HTR-8/SVneo (cell line): ENCODE measurements around the gene TBX1.

Source experiments
- DNase-seq: peaks from one replicate; pipeline ENCODE4 v3.0.0; 2011; ENCODE audit warnings: low spot score, mixed read lengths; ENCODE audit not compliant: insufficient read length
- FAIRE-seq: peaks from 2 replicates; lab custom pipeline; 2011; peaks lifted over from hg19 to GRCh38; lab: Jason Lieb, UNC

Gene TBX1

DNA sequence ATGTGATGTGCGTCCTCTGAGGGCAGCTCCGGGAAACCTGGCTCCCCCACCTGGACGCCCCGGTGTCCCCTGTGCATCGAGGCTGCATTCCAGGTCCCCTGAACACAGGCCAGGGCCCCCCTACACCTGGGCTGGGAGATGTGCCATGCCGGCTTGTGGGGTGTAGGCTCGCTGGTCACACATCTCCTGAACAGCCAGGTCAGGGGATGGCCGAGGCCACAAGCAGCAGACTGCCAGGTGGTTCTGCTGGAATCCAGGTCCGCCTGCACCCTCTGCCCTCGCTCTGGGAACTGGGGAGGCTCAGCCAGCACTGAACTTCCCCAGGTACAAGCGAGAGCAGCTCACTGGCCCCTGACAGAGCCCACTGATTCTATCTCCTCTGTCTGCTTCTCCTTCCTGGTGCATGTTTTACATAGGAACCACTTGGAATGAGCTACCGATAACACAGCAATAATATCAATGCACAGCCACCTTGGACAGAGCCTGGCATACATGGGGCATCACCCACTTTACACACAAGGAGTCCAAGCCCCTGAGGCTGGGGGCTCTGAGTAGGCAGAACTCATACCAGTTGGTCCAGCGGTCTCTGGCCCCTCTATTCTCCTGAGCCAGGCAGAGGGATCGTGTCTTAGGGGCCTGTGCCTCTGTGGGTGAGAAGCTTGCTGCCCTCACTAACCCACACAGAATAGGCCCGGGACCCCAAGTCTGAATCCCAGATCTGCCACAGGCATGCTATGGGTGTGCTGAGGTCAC lies 46.8 kb downstream of the TBX1 start:
- DNase-seq (no peak), FAIRE-seq (no peak)

DNA sequence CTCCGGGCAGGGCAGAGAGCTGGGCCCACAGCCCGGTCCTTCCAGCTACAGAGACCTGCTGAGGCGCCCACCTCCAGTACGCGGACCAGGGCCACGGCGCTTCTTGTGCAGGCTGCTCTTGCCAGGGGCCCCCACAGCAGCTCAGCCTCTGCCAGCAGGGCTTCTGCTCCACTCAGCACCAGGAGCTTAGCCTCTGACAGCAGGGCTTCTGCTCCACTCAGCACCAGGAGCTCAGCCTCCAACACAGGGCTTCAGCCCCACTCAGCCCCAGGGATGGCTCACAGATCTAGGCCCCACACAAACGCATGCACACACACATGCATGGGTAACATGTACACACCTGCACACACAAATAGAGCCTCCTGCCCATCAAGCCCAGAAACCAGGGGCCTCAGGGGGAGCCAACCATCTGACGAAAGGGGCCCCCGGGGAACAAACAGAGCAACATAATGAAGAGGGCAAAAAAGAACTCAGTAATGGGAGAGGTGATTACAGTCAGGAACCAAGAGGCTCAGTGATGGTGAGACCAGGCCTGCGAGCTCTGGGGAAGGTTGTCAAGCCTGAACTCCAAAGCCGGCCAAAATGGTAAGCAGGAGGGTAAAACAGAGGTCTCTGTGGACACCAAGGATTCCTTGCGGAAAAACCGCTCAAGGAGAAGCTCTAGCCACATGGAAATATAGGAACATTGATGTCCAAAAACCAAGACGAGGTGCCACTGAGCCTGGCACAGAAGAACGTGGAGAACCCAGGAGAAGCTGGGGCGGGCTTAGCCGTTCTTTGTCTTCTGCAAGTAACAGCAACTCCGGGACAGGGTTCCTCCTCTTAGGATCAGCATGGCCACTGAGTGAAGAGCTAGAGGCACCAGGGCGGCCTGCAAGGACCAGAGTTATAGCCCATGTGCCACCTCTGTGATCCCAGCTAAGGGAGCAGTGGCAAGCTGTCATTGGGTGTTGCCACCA lies 47.6 kb downstream of the TBX1 start:
- FAIRE-seq: no peak
- no peak for DNase-seq

DNA sequence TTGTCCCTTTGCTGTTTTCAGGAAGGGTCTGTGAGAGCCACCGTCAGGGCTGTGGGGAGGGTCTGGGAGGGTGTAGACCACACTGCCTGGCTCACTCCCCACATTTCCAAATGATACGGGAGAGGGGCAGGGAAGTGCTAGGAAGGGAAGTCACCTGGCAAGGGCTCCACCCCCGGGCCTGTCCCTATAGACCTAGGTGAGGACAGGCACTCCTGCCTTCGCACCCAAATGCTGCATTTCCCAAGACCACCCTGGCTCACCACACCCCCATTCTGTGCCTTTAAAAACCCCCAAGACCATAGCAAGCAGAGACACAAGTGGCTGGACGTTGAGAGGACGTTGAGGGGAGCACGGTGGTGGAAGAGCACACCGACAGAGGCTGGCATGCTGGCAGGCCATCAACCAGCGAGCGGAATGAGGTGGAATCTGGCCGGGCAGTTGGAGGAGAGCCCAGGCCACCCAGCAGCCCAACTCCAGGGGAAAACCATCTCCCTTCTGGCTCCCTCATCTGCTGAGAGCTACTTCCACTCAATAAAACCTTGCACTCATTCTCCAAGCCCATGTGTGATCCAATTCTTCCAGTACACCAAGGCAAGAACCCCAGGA lies 48.4 kb downstream of the TBX1 start:
- DNase-seq (no peak), FAIRE-seq (no peak)

DNA sequence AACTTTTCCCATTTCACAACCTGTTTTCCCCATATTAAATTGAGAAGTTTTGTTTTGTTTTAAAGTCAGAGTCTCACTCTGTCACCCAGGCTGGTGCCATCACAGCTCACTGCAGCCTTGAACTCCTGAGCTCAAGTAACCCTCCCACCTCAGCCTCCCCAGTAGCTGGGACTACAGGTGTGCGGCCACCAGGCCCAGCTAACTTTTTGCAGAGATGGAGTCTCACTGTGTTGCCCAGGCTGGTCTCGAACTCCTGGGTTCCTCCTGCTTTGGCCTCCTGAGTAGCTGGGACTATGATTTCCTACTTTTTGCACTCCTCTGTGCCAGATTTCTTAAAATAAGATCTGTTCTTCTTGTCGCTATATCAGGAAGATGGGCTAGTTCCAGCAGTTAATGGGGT lies 49.2 kb downstream of the TBX1 start:
- DNase-seq (no peak), FAIRE-seq (no peak)

DNA sequence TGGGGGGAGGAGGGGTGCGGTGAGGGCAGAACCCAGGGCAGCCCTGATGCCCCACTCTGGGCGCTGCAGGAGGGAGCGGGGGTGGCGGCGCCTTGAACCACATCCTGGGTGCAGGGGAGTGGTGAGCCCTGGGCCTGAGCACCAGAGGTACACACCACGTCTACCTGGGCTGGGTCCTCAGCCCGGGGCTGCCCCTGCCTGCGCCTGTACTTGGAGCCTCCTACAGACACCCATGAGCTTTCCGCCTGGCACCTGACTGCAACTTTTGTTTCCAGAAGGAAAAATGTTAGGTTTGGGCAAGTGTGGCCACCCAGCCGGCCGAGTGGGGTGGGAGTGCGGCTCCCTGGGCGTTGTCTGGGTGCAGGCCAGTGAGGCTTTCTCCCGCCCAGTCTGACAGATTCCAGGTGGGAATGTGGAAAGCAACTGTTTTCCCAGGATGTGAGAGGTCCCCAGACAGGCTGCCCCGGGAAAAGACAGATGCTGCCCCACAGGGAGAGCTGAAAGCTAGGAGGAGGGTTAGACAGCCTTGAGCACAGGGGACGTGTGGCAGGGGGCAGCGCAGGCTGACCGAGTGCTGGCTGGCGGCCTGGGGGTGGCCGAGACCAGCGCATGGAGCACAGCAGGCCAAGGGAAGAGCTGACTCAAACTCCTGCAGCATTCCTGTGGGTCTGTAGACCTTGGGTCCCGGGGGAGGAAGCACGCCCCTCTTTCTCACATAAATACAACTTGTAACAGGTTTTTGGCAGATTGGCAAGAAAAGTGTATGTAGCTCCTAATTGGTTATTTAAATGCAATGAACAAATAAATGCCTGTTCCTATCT lies 50.0 kb downstream of the TBX1 start:
- no peak for FAIRE-seq
- DNase-seq: peak; percentile 39

- no peak for DNase-seq
Observed at GRCh38 chr22:19811211-19811621, 50.6 kb downstream of the TBX1 start.

GRCh38 chr22:19811811-19812771 lies 51.5 kb downstream of the TBX1 start:
- no peak for FAIRE-seq

More at GRCh38 chr22:19811211-19811621, 50.6 kb downstream of the TBX1 start:
- no peak for FAIRE-seq

GRCh38 chr22:19812910-19813309 lies 52.3 kb downstream of the TBX1 start:
- DNase-seq: no peak

More at GRCh38 chr22:19811811-19812771, 51.5 kb downstream of the TBX1 start:
- no peak for DNase-seq

GRCh38 chr22:19814428-19814827 lies 53.9 kb downstream of the TBX1 start:
- no peak for FAIRE-seq

More at GRCh38 chr22:19812910-19813309, 52.3 kb downstream of the TBX1 start:
- FAIRE-seq: no peak

DNA sequence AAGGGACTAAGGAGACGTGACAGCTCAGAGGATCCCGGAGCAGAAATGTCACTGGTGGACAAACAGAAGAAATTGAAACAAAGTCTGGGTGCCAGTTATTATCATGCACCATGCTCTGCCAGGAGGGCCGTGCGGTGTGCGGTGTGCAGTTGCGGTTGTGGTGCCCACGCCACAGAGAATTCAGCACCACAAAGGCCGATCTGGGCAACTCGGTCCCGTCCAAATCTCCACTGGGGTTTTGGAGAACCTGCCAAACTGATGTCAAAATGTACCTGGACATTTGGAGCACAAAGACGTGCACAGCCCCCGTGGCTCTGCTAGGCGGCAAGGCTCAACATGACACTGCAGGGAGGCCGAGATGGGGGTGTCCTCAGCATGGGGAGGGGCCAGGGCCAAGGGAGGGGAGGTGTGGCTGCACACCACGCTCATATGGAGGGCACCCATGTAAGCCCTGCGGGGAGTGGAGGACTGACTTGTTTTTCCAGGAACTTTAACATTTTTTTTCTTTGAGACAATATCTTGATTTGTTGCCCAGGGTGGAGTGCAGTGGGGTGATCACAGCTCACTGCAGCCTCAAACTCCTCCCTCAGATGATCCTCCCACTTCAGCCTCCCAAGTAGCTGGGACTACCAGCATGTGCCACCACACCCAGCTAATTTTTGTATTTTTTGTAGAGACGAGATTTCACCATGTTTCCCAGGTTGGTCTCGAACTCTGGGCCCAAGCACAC lies 54.7 kb downstream of the TBX1 start:
- no peak for DNase-seq
- no peak for FAIRE-seq

More at GRCh38 chr22:19814428-19814827, 53.9 kb downstream of the TBX1 start:
- no peak for DNase-seq

- no peak for DNase-seq
- no peak for FAIRE-seq
Observed at GRCh38 chr22:19815823-19816290, 55.3 kb downstream of the TBX1 start.

GRCh38 chr22:19816372-19817119 lies 56.0 kb downstream of the TBX1 start:
- DNase-seq (no peak), FAIRE-seq (peak; percentile 13)
